A549 (cell line): ENCODE data around the gene NCAM2. TPM values are rescaled to one million over a fixed set of nuclear protein-coding genes. Genes with fewer than 3 reads are reported as not detected.

ENCODE experiments used
- ATAC-seq, 2 experiments: fragments of 200-7000 bp in 1 of 2; fragments of >200 bp in 1 of 2; cut with Nextera tagmentation in 1 of 2; cut with Tn5 transposase in 1 of 2; 3 replicates each; pipeline versions ENCODE4 v1.8.0 to v1.9.1; 2018 to 2020; ENCODE audit warnings: mild to moderate bottlenecking in 1 of 2, moderate library complexity in 1 of 2
- CTCF ChIA-PET: fragments of 300-600 bp; sonication (Branson Sonifier 250); formaldehyde crosslinking; extraction: SDS; loops from one replicate; lab custom pipeline; 2021; ENCODE audit warnings: antibody characterized with exemption, inconsistent platforms; lab: Yijun Ruan, JAX
- POLR2A ChIA-PET: fragments of 350-600 bp; formaldehyde crosslinking; extraction: SDS; loops from one replicate; lab custom pipeline; 2021; ENCODE audit warnings: antibody characterized with exemption, inconsistent platforms; lab: Yijun Ruan, JAX
- DNase-seq, 2 experiments: peaks; one replicate each; pipeline versions ENCODE4 v3.0.0 to v3.0.0-alpha.2; 2011 to 2016; ENCODE audit warnings: low read depth in 1 of 2, low spot score in 1 of 2
- FAIRE-seq: peaks from 2 replicates; lab custom pipeline; 2011; peaks lifted over from hg19 to GRCh38; lab: Jason Lieb, UNC
- H3K27ac ChIP-seq, 2 experiments: fragments of >200 bp; sonication (Bioruptor Twin); formaldehyde crosslinking; 3 replicates each; pipeline ENCODE4 v1.5.1; 2016 to 2017
- H3K4me1 ChIP-seq: fragments of >200 bp; sonication (Bioruptor Twin); formaldehyde crosslinking; 3 replicates; pipeline ENCODE4 v1.6.1; 2016
- H3K4me2 ChIP-seq: fragments of >200 bp; sonication (Bioruptor Twin); formaldehyde crosslinking; 3 replicates; pipeline ENCODE4 v1.6.1; 2016
- H3K4me3 ChIP-seq: fragments of >200 bp; sonication (Bioruptor Twin); formaldehyde crosslinking; 3 replicates; pipeline ENCODE4 v1.5.1; 2016
- H3K9me3 ChIP-seq: fragments of >200 bp; sonication (Bioruptor Twin); formaldehyde crosslinking; 3 replicates; pipeline ENCODE4 v1.6.1; 2016
- ATOH8 ChIP-seq: fragments of 250-450 bp; sonication (Bioruptor Pico); IDR thresholded peaks from 2 replicates; pipeline ENCODE4 v1.5.0; 2020; ENCODE audit warnings: low read depth, mild to moderate bottlenecking, moderate library complexity
- BHLHE40 ChIP-seq: IDR thresholded peaks from 2 replicates; pipeline ENCODE4 v1.6.1; 2012; ENCODE audit warnings: low read depth, low read length, inconsistent platforms
- CBX2 ChIP-seq: fragments of 200-600 bp; sonication (generic); IDR thresholded peaks from 2 replicates; pipeline ENCODE4 v1.6.1; 2016; ENCODE audit warnings: low read depth, mild to moderate bottlenecking, borderline replicate concordance
- CBX8 ChIP-seq: fragments of 200-600 bp; sonication (generic); IDR thresholded peaks from 2 replicates; pipeline ENCODE4 v1.6.1; 2016
- CHD4 ChIP-seq: fragments of 200-600 bp; sonication (generic); IDR thresholded peaks from 2 replicates; pipeline ENCODE4 v1.6.1; 2016; ENCODE audit warnings: antibody characterized with exemption, mild to moderate bottlenecking, borderline replicate concordance
- EHMT2 ChIP-seq: fragments of 200-600 bp; sonication (generic); IDR thresholded peaks from 2 replicates; pipeline ENCODE4 v1.6.1; 2016; ENCODE audit warnings: antibody characterized with exemption, low read depth, mild to moderate bottlenecking, moderate library complexity
- EP300 ChIP-seq, 2 experiments: fragments of >200 bp; sonication (Bioruptor Twin); formaldehyde crosslinking; IDR thresholded peaks; 2 replicates in 1 of 2; 3 replicates in 1 of 2; pipeline ENCODE4 v1.6.1; 2016 to 2017
- HEYL ChIP-seq: fragments of 250-450 bp; sonication (Bioruptor Pico); IDR thresholded peaks from 2 replicates; pipeline ENCODE4 v1.8.0; 2021; ENCODE audit warnings: mild to moderate bottlenecking, moderate library complexity
- HOXA7 ChIP-seq: fragments of 250-450 bp; sonication (Bioruptor Pico); IDR thresholded peaks from 2 replicates; pipeline ENCODE4 v1.5.0; 2020; ENCODE audit warnings: mild to moderate bottlenecking, moderate library complexity
- HOXB13 ChIP-seq: fragments of 250-450 bp; sonication (Bioruptor Pico); IDR thresholded peaks from 2 replicates; pipeline ENCODE4 v1.5.0; 2020; ENCODE audit warnings: low read depth, mild to moderate bottlenecking, moderate library complexity
- HOXB5 ChIP-seq: fragments of 250-450 bp; sonication (Bioruptor Pico); IDR thresholded peaks from 2 replicates; pipeline ENCODE4 v1.5.0; 2020; ENCODE audit warnings: mild to moderate bottlenecking, moderate library complexity
- JUNB ChIP-seq: fragments of >200 bp; sonication (Bioruptor Twin); formaldehyde crosslinking; IDR thresholded peaks from 2 replicates; pipeline ENCODE4 v1.6.1; 2016
- KDM1A ChIP-seq: fragments of 200-600 bp; sonication (generic); IDR thresholded peaks from 2 replicates; pipeline ENCODE4 v1.6.1; 2016; ENCODE audit warnings: low read depth, mild to moderate bottlenecking
- KDM5A ChIP-seq: fragments of 200-600 bp; sonication (generic); IDR thresholded peaks from 2 replicates; pipeline ENCODE4 v1.6.1; 2016; ENCODE audit warnings: antibody characterized with exemption, mild to moderate bottlenecking
- MAZ ChIP-seq: fragments of 150-350 bp; IDR thresholded peaks from 2 replicates; pipeline ENCODE4 v1.6.1; 2014; ENCODE audit warnings: antibody characterized with exemption, low read depth, low read length, borderline replicate concordance
- MYC ChIP-seq: IDR thresholded peaks from 2 replicates; pipeline ENCODE4 v1.6.1; 2012; ENCODE audit warnings: mild to moderate bottlenecking, inconsistent platforms, low read length, improper control_type of control experiment, borderline replicate concordance
- NR3C1 ChIP-seq: fragments of >200 bp; sonication (Bioruptor Twin); formaldehyde crosslinking; IDR thresholded peaks from 3 replicates; pipeline ENCODE4 v1.6.1; 2017
- PBX3 ChIP-seq: IDR thresholded peaks from 2 replicates; pipeline ENCODE4 v1.6.1; 2012
- PHF8 ChIP-seq: fragments of 200-600 bp; sonication (generic); IDR thresholded peaks from 2 replicates; pipeline ENCODE4 v1.6.1; 2016; ENCODE audit warnings: low read depth, mild to moderate bottlenecking, antibody characterized with exemption, moderate library complexity, borderline replicate concordance
- POLR2A ChIP-seq: IDR thresholded peaks from 2 replicates; pipeline ENCODE4 v1.6.1; 2012; ENCODE audit warnings: mild to moderate bottlenecking, low read length
- RARB ChIP-seq: fragments of 250-450 bp; sonication (Bioruptor Pico); IDR thresholded peaks from 2 replicates; pipeline ENCODE4 v1.8.0; 2021; ENCODE audit warnings: mild to moderate bottlenecking, moderate library complexity
- RCOR1 ChIP-seq: fragments of 150-350 bp; IDR thresholded peaks from 2 replicates; pipeline ENCODE4 v1.6.1; 2014; ENCODE audit warnings: antibody characterized with exemption, low read length, low read depth
- RFX5 ChIP-seq: fragments of 450-650 bp; IDR thresholded peaks from 2 replicates; pipeline ENCODE4 v1.7.1; 2014; ENCODE audit warnings: antibody characterized with exemption, mild to moderate bottlenecking, moderate library complexity
- SMC3 ChIP-seq: fragments of >200 bp; sonication (Bioruptor Twin); formaldehyde crosslinking; IDR thresholded peaks from 3 replicates; pipeline ENCODE4 v1.6.1; 2018; ENCODE audit warnings: inconsistent platforms
- TFCP2L1 ChIP-seq: fragments of 250-450 bp; sonication (Bioruptor Pico); IDR thresholded peaks from 2 replicates; pipeline ENCODE4 v1.5.0; 2021; ENCODE audit warnings: mild to moderate bottlenecking
- ZNF302 ChIP-seq: fragments of 250-450 bp; sonication (Bioruptor Pico); IDR thresholded peaks from 2 replicates; pipeline ENCODE4 v1.9.0; 2021; ENCODE audit warnings: inconsistent platforms, mild to moderate bottlenecking, moderate library complexity
- WGBS: methylation state at CpG from one replicate; pipeline ENCODE4 v1.1.6; 2017; ENCODE audit errors: missing lambda C conversion rate; 5-methylcytosine and 5-hydroxymethylcytosine counted together
- polyA plus RNA-seq, 4 experiments: library from polyadenylated mRNA; depleted of rRNA in 3 of 4; stranded (reverse); fragments of >200 nt; fragmentation: RNase III in 1 of 4; extraction: RNeasy Plus Mini Kit Qiagen cat#74134 plus additional on column Dnase treatment in 1 of 4; gene quantifications; 2 replicates in 3 of 4; 3 replicates in 1 of 4; pipeline ENCODE4 v1.2.3, GENCODE V29; 2011 to 2017
- TF ChIP-seq, protein P1 (sequence below): IDR thresholded peaks from 2 replicates; pipeline ENCODE4 v1.6.1; 2012

The NCAM2 gene
- polyA plus RNA-seq, 2 of the 4 experiments (the other 2 are of a cell fraction) = not detected

DNA sequence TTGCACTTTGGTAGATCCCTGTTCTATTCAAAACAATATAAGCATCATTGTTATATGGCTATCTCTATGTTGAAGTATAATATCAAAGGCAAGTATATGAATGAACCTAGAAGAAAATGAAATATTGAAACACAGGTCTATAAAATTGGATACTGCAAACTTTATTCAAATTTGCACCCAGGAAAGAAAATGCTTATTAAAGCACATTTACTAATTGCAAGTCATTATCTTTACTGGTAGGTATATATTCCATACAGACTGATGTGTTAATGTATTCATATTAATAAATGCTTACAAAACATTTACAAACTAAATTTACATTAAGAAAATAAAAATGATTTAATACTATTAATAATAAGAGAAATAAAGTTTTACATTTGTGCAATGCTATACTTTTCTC lies 469.8 kb downstream of the NCAM2 start:
- Histone ChIP-seq H3K27ac (no peak overlapping the region), H3K9me3 (no peaks in the 10 kb centered on the region), H3K4me3 (no peak overlapping the region), H3K4me1 (no peaks in the 10 kb centered on the region), H3K4me2 (no peak overlapping the region)
- ChIA-PET POLR2A (no interaction called here), CTCF (no interaction called here)
- ATAC-seq (no peak), FAIRE-seq (no peak), DNase-seq (no peak)
- TF ChIP-seq EHMT2 (no peak), CBX8 (no peak), SMC3 (no peak), KDM5A (no peak), EP300 (IDR thresholded peaks at IDR 0.05) (no peak), MYC (no peak), ATOH8 (CRISPR knock-in tag) (no peak), ZNF302 (CRISPR knock-in tag) (no peak), HOXB13 (CRISPR knock-in tag) (no peak), JUNB (no peak), BHLHE40 (no peak), TFCP2L1 (CRISPR knock-in tag) (no peak), CHD4 (no peak), POLR2A (no peak)

GRCh38 chr21:21481239-21481638 lies 483.0 kb downstream of the NCAM2 start:
- ATAC-seq (no peak), FAIRE-seq (no peak), DNase-seq (no peak)
- Histone ChIP-seq H3K4me1 (no peaks in the 10 kb centered on the region), H3K27ac (no peak overlapping the region), H3K4me3 (no peak overlapping the region), H3K9me3 (no peaks in the 10 kb centered on the region), H3K4me2 (no peak overlapping the region)
- WGBS = 5% methylated on average over 3 of the region's 3 CpGs
- ChIA-PET POLR2A (no interaction called here), CTCF (no interaction called here)
- no peak for TF ChIP-seq PHF8
- no peak for TF ChIP-seq EHMT2
- TF ChIP-seq HEYL = no peak
- TF ChIP-seq RFX5 = no peak
- TF ChIP-seq KDM1A = no peak
- TF ChIP-seq HOXB5 (CRISPR knock-in tag) = no peak
- TF ChIP-seq JUNB = no peak
- TF ChIP-seq RARB (CRISPR knock-in tag) = no peak
- TF ChIP-seq PBX3 = no peak
- TF ChIP-seq RCOR1 = no peak
- TF ChIP-seq, protein P1, sequence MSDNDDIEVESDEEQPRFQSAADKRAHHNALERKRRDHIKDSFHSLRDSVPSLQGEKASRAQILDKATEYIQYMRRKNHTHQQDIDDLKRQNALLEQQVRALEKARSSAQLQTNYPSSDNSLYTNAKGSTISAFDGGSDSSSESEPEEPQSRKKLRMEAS = no peak
- no peak for TF ChIP-seq MAZ
- TF ChIP-seq BHLHE40 = no peak
- TF ChIP-seq ZNF302 (CRISPR knock-in tag) = no peak
- no peak for TF ChIP-seq EP300 (IDR thresholded peaks at IDR 0.05)
- no peak for TF ChIP-seq KDM5A
- no peak for TF ChIP-seq CHD4
- no peak for TF ChIP-seq NR3C1
- no peak for TF ChIP-seq HOXA7 (CRISPR knock-in tag)
- no peak for TF ChIP-seq POLR2A

- under 1% methylated on average over 6 of the region's 6 CpGs for WGBS
- POLR2A ChIA-PET = no interaction called here
Observed at GRCh38 chr21:21508859-21509258, 510.6 kb downstream of the NCAM2 start.

More at GRCh38 chr21:21508859-21509258, 510.6 kb downstream of the NCAM2 start:
- DNase-seq = no peak
- TF ChIP-seq CBX2 (no peak), RCOR1 (no peak)
- no peaks in the 10 kb centered on the region for H3K4me1 ChIP-seq
- H3K4me2 ChIP-seq = no peak overlapping the region
- no peaks in the 10 kb centered on the region for H3K9me3 ChIP-seq
- no peak for FAIRE-seq
- no peak overlapping the region for H3K27ac ChIP-seq
- no peak overlapping the region for H3K4me3 ChIP-seq
- CTCF ChIA-PET = no interaction called here
- ATAC-seq = no peak
